Right atrium auricular region (tissue), 2 donors: Measurements from ENCODE around the gene DLEC1. TPM values are rescaled to one million over a fixed set of nuclear protein-coding genes. Genes with fewer than 3 reads are reported as not detected.

Source experiments
- DNase-seq: peaks from one replicate; pipeline ENCODE4 v3.0.0-alpha.2; 2019; ENCODE audit warnings: low spot score
- H3K27ac ChIP-seq, 2 donors: fragments of 200-600 bp; sonication (generic); 1 replicate in 1 of 2; 2 replicates in 1 of 2; pipeline ENCODE4 v1.5.1; 2016 to 2019
- H3K27me3 ChIP-seq, 2 donors: fragments of 200-600 bp; sonication (generic); one replicate each; pipeline versions ENCODE4 v1.5.1 to v1.6.0; 2017 to 2019
- H3K36me3 ChIP-seq: fragments of 200-600 bp; sonication (generic); one replicate; pipeline ENCODE4 v1.5.1; 2016
- H3K4me1 ChIP-seq, 2 donors: fragments of 200-600 bp; sonication (generic); one replicate each; pipeline versions ENCODE4 v1.5.1 to v1.6.0; 2017 to 2019
- H3K4me3 ChIP-seq, 2 donors: fragments of 200-600 bp; sonication (generic); 1 replicate in 1 of 2; 2 replicates in 1 of 2; pipeline ENCODE4 v1.5.1; 2017 to 2019; ENCODE audit warnings: mild to moderate bottlenecking in 1 of 2, moderate library complexity in 1 of 2
- H3K9me3 ChIP-seq, 2 donors: fragments of 200-600 bp; sonication (generic); one replicate each; pipeline ENCODE4 v1.5.1; 2019
- CTCF ChIP-seq, 2 donors: fragments of 200-600 bp; sonication (generic); IDR thresholded peaks; one replicate each; pipeline ENCODE4 v1.5.1; 2019; ENCODE audit warnings: antibody characterized with exemption in 2 of 2
- total RNA-seq, 2 donors: library from RNA; depleted of rRNA; stranded (reverse); fragments of >200 nt; gene quantifications; one replicate each; pipeline ENCODE4 v1.1.0, GENCODE V29; 2016

The DLEC1 gene
- total RNA-seq, 2 donors from 2014 or later, result 0.22 to 0.35 TPM

DNA sequence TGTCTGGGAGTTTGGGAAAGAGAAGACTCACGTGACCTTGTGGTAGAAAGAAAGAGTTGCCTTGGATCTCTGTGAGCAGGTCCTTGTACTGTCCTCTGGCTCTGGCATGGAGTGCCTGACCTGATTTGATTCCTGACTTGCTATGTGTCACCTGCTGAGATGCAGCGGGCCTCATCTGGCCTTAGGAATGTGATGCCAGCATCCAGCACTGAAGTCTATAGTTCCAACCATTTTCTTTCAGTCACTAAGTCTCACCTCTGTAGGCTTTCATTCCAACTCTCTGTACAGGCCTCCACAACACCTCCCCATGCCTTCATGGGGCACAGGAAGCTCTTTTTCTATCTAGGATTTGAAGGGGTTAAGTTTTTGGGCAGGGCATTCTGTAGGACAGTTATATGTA is 114.2 kb downstream of the DLEC1 start:
- Histone ChIP-seq H3K4me1 (no peaks in the 10 kb centered on the region), H3K36me3 (no peaks in the 10 kb centered on the region), H3K4me3 (no peak overlapping the region), H3K27ac (no peak overlapping the region), H3K9me3 (no peaks in the 10 kb centered on the region), H3K27me3 (no peaks in the 10 kb centered on the region)
- no peak for TF ChIP-seq CTCF (IDR thresholded peaks at IDR 0.05)
- no peak for DNase-seq

GRCh38 chr3:38154033-38154494 is 115.1 kb downstream of the DLEC1 start:
- H3K36me3 ChIP-seq, result no peaks in the 10 kb centered on the region
- no peak overlapping the region for H3K27ac ChIP-seq
- H3K4me3 ChIP-seq, result no peak overlapping the region
- no peak for DNase-seq
- TF ChIP-seq CTCF (IDR thresholded peaks at IDR 0.05), result no peak
- H3K9me3 ChIP-seq, result no peaks in the 10 kb centered on the region
- no peaks in the 10 kb centered on the region for H3K4me1 ChIP-seq
- H3K27me3 ChIP-seq, result no peaks in the 10 kb centered on the region

- TF ChIP-seq CTCF (IDR thresholded peaks at IDR 0.05), result no peak
- Histone ChIP-seq H3K27me3 (no peaks in the 10 kb centered on the region), H3K36me3 (no peaks in the 10 kb centered on the region), H3K9me3 (no peaks in the 10 kb centered on the region), H3K4me1 (no peaks in the 10 kb centered on the region), H3K4me3 (no peak overlapping the region), H3K27ac (no peak overlapping the region)
- no peak for DNase-seq
These were observed 115.7 kb downstream of the DLEC1 start for GRCh38 chr3:38154625-38155255.

DNA sequence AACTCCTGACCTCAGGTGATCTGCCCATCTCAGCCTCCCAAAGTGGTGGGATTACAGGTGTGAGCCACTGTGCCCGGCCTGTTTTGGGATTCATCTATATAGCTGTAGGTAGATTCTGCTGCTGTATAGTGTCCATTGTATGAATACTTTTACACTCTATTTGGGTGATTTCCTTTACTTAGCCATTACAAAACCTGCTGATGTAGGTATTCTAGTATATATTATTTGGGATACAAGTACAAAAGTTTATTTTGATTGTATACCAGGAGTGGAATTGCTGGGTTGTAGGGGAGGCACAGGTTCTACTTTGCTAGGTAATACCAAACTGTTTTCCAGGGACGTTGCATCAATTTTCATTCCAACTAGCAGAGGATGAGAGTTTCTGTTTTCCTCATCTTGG is 116.8 kb downstream of the DLEC1 start:
- no peaks in the 10 kb centered on the region for H3K9me3 ChIP-seq
- TF ChIP-seq CTCF (IDR thresholded peaks at IDR 0.05), result no peak
- no peak overlapping the region for H3K27ac ChIP-seq
- no peak overlapping the region for H3K4me3 ChIP-seq
- H3K36me3 ChIP-seq, result no peaks in the 10 kb centered on the region
- no peak for DNase-seq
- H3K4me1 ChIP-seq, result no peaks in the 10 kb centered on the region
- no peaks in the 10 kb centered on the region for H3K27me3 ChIP-seq

DNA sequence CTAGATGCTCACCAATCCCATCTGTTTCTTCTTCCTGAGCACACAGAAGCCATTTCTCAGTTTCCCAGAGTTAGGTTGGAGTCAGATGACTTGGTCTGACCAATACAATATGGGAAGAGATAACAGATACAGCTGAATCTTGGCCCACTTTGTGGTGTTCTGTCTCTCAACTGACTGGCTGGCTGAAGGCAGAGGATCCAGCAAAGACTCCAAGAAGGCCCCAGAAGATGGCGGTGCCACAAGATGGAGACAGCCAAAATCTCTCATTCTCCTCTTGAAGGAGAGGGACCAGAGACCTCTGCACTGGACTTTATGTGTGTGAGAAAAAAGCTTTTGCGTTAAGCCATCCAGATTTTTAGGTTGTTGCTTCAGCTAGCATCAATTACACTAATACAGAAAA is 118.1 kb downstream of the DLEC1 start:
- no peaks in the 10 kb centered on the region for H3K27me3 ChIP-seq
- DNase-seq, result no peak
- no peak overlapping the region for H3K4me3 ChIP-seq
- no peaks in the 10 kb centered on the region for H3K36me3 ChIP-seq
- H3K27ac ChIP-seq, result no peak overlapping the region
- no peaks in the 10 kb centered on the region for H3K4me1 ChIP-seq
- no peak for TF ChIP-seq CTCF (IDR thresholded peaks at IDR 0.05)
- H3K9me3 ChIP-seq, result no peaks in the 10 kb centered on the region

DNA sequence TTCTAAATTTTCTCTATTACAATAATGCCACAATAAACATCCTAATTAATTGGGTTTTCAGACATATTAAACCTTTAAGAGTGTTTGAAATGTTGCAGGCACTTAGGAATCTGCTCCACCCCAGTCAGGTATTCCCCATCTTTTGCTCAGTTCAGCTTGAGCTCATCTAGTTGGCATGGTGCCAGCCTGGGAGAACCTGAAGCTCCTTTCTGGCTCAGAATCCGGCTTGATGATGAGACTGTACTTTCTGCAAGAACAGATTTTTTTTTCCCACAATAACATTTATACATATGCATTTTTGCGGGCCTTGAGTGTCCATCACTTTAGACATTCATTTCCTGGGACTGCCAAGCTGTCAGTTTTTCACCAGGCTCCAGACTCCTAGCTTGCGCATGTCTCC is 118.6 kb downstream of the DLEC1 start:
- no peak for TF ChIP-seq CTCF (IDR thresholded peaks at IDR 0.05)
- Histone ChIP-seq H3K9me3 (no peaks in the 10 kb centered on the region), H3K36me3 (no peaks in the 10 kb centered on the region), H3K27ac (no peak overlapping the region), H3K27me3 (no peaks in the 10 kb centered on the region), H3K4me3 (no peak overlapping the region), H3K4me1 (no peaks in the 10 kb centered on the region)
- no peak for DNase-seq
